Spinal cord (tissue), 10 donors: Measurements from ENCODE around the gene ASAP2. TPM values are rescaled to one million over a fixed set of nuclear protein-coding genes. Genes with fewer than 3 reads are reported as not detected.
A peak's percentile ranks its signal among the peaks of the same experiment; 100 is the strongest.

Experiments used
- DNase-seq, 6 donors: peaks; one replicate each; pipeline versions ENCODE4 v3.0.0 to v3.0.0-alpha.2; 2013 to 2015; ENCODE audit warnings: low spot score in 6 of 6, low read depth in 4 of 6
- H3K27ac ChIP-seq: one replicate; pipeline ENCODE4 v1.5.1; 2013; ENCODE audit warnings: low read depth, low read length, control low read depth
- H3K27me3 ChIP-seq: one replicate; pipeline ENCODE4 v1.6.1; 2013; ENCODE audit warnings: low read length; ENCODE audit not compliant: control insufficient read depth, insufficient read depth
- H3K36me3 ChIP-seq: one replicate; pipeline ENCODE4 v1.6.1; 2013; ENCODE audit warnings: low read length; ENCODE audit not compliant: control insufficient read depth, insufficient read depth
- H3K4me1 ChIP-seq: one replicate; pipeline ENCODE4 v1.6.1; 2013; ENCODE audit warnings: low read length; ENCODE audit not compliant: control insufficient read depth, insufficient read depth
- H3K4me3 ChIP-seq: one replicate; pipeline ENCODE4 v1.5.1; 2013; ENCODE audit warnings: low read depth, low read length, control low read depth
- H3K9me3 ChIP-seq: one replicate; pipeline ENCODE4 v1.6.1; 2013; ENCODE audit warnings: low read length; ENCODE audit not compliant: control insufficient read depth, insufficient read depth
- WGBS: methylation state at CpG from one replicate; pipeline ENCODE4 v1.1.5; 2013; ENCODE audit warnings: missing lambda C conversion rate; ENCODE audit not compliant: insufficient coverage; 5-methylcytosine and 5-hydroxymethylcytosine counted together
- polyA plus RNA-seq, 2 donors: library from polyadenylated mRNA; unstranded; fragments of 120-200 nt; gene quantifications; one replicate each; pipeline ENCODE4 v1.2.1, GENCODE V29; 2013; ENCODE audit not compliant: insufficient read length in 2 of 2
- total RNA-seq, 2 donors: library from RNA; depleted of rRNA in 1 of 2; stranded (reverse); fragments of 120-200 nt in 1 of 2; fragments of >200 nt in 1 of 2; gene quantifications; one replicate each; pipeline versions ENCODE4 v1.2.3 to v1.2.4, GENCODE V29; 2013 to 2014
- donor health status: healthy.

Gene ASAP2
- total and polyA plus RNA-seq, 4 donors = 30.4 to 48.6 (median 32.5) TPM

DNA sequence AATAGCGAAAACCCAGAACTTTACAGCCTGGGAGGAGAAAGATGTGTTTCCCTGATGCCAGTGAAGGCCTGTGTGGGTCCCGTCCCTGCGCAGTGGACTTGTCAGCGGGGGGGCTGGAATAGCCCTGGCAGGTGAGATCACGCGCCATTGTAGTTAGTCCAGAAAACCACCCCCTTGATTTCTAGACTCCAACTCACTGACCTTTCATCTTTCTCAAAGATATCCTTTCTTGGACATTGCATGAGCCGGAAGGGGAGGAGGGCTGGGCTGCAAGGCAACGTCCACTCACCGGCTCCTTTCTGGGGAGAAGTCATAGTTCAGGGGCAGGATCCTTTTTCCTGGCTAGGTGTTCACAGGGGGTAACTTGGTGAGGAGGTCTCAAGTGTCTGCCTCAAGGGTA, 22.3 kb upstream of the ASAP2 start:
- 92% methylated on average over 3 of the region's 9 CpGs for WGBS
- H3K27me3 ChIP-seq = no peaks in the 10 kb centered on the region
- H3K9me3 ChIP-seq = no peaks in the 10 kb centered on the region
- no peak overlapping the region for H3K4me3 ChIP-seq
- no peak for DNase-seq
- H3K36me3 ChIP-seq = no peaks in the 10 kb centered on the region
- H3K4me1 ChIP-seq = peaks cover 11% of the 10 kb centered on the region
- H3K27ac ChIP-seq = no peak overlapping the region

DNA sequence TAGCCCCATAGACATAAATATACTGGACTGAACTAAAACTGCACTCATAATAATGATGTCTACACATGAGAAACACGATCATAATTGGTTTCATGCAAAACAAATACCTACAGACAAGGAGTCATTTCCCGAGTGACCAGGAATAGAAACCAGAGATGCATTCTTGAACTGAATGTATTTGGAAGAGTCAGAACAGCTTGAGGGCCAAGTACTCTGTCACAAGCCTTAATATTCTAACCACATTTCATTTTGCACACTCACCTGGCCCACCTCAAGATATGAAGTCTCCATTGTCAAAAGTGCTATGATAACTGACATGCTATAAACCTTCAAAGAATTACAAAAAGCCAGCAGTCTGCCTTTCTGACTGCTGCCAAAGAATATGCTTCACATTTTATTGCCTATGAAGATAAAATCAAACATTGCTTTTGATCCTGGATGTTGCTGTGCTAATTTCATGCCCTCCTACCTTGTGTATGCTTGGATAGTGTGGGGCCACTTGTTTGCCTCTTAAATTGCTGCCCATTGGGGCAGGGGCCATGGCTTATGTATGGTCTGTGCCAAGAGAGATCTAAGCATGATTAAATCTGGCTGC, 18.9 kb upstream of the ASAP2 start:
- no peaks in the 10 kb centered on the region for H3K27me3 ChIP-seq
- WGBS = 100% methylated on average over 1 of the region's 2 CpGs
- no peak overlapping the region for H3K27ac ChIP-seq
- DNase-seq = no peak
- no peaks in the 10 kb centered on the region for H3K9me3 ChIP-seq
- H3K4me1 ChIP-seq = peaks cover 21% of the 10 kb centered on the region
- no peak overlapping the region for H3K4me3 ChIP-seq
- no peaks in the 10 kb centered on the region for H3K36me3 ChIP-seq

DNA sequence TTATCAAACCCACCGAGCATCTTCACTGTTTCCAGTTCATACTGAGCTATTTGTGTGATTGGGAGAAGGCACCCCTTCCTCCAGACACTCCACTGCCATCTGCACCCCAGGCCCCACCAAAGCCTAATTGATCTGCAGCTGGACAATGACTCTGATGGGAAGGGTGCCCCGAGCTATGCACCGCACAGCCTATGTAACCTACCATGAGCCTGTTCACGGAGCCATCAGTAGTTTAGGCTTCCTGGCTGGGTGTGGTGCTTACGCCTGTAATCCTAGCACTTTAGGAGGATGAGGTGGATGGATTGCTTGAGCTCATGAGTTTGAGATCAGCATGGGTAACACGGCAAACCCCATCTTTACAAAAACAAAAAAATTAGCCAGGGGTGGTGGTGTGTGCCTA, 17.8 kb upstream of the ASAP2 start:
- DNase-seq = no peak
- H3K4me1 ChIP-seq = peaks cover 19% of the 10 kb centered on the region
- H3K36me3 ChIP-seq = no peaks in the 10 kb centered on the region
- H3K27ac ChIP-seq = no peak overlapping the region
- H3K4me3 ChIP-seq = no peak overlapping the region
- H3K27me3 ChIP-seq = no peaks in the 10 kb centered on the region
- 92% methylated on average over 2 of the region's 6 CpGs for WGBS
- no peaks in the 10 kb centered on the region for H3K9me3 ChIP-seq

DNA sequence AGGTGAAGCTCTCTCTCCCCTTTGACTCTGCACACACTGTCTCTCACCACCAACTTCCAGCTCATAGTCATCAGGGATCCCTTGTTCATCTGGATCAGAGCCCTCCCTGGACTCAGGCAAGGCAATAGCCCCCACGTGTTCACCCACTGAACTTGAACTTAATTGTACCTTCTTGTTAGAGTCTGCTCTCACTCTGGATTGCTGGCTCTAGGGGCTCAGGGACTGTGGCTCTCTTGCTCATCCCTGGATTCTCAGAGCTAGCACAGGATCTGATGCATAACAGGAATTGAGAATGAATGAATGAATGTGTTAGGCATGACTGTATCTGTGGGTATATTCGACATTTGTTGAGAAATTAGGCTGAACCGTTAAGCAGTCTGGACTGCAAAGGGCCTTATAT, 16.7 kb upstream of the ASAP2 start:
- Histone ChIP-seq H3K27ac (no peak overlapping the region), H3K9me3 (no peaks in the 10 kb centered on the region), H3K36me3 (no peaks in the 10 kb centered on the region), H3K27me3 (no peaks in the 10 kb centered on the region), H3K4me3 (no peak overlapping the region), H3K4me1 (peaks cover 15% of the 10 kb centered on the region)
- WGBS = 53% methylated on average over 3 of the region's 3 CpGs
- DNase-seq = no peak

DNA sequence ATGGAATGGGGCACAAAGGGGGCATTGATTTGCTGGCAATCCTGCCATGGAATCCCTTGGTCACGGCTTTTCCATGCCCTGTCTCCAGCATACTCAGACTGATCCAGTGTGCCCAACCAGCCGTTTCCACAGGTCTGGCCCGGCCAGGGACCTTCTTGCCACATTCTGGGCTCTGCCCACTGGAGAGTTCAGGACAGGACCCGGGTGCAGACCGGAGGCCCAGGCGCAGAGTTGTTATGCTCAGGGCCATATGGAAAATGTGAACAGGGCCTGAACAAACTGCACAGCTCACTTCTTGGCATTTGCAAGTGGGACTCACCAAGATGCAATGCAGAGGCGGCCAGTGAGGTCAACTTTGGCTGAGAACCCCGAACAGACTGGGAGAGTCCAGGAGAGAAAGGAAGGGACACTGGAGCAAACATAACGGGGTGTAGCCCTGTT, 15.6 kb upstream of the ASAP2 start:
- H3K4me3 ChIP-seq = no peak overlapping the region
- no peaks in the 10 kb centered on the region for H3K36me3 ChIP-seq
- 45% methylated on average over 9 of the region's 9 CpGs for WGBS
- H3K27ac ChIP-seq = peak overlapping the region; percentile 71
- H3K4me1 ChIP-seq = peaks cover 15% of the 10 kb centered on the region
- H3K27me3 ChIP-seq = no peaks in the 10 kb centered on the region
- H3K9me3 ChIP-seq = no peaks in the 10 kb centered on the region
- DNase-seq = peak in 2 of 6 donors; percentile 64 to 88

DNA sequence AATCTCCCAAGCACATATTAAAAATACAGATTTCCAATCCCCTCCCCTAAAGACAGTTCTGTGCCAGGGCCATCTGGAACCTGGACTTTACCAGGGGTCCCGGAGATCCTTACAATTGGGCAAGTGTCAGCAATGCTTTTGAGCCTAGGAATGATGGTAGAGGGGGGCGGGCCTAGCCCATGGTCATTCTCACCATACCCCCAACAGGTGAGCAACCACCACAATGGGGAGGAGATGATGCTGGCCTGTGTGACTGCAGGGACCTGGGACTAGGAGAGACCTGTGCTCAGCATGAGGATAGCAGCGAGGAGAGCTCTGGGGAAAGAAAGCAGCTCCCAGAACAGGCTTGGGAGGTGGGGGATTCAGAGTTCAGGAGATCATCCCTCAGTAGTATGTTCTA, 13.9 kb upstream of the ASAP2 start:
- WGBS = 100% methylated on average over 1 of the region's 3 CpGs
- DNase-seq = no peak

DNA sequence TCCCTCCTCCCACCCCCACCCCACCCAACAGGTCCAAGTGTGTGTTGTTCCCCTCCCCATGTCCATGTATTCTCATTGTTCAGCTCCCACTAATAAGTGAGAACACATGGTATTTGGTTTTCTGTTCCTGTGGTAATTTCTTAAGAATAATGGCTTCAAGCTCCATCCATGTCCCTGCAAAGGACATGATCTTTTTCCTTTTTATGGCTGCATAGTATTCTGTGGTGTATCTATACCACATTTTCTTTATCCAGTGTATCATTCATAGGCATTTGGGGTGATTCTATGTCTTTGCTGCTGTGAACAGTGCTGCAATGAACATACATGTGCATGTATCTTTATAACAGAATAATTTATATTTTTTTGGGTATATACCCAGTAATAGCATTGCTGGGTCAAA, 12.3 kb upstream of the ASAP2 start:
- peaks cover 15% of the 10 kb centered on the region for H3K4me1 ChIP-seq
- H3K36me3 ChIP-seq = no peaks in the 10 kb centered on the region
- no peaks in the 10 kb centered on the region for H3K27me3 ChIP-seq
- H3K4me3 ChIP-seq = no peak overlapping the region
- H3K27ac ChIP-seq = no peak overlapping the region
- H3K9me3 ChIP-seq = no peaks in the 10 kb centered on the region
- no peak for DNase-seq

More for the DNA sequence above, 13.9 kb upstream of the ASAP2 start:
- no peak overlapping the region for H3K4me3 ChIP-seq
- H3K9me3 ChIP-seq = no peaks in the 10 kb centered on the region
- peaks cover 15% of the 10 kb centered on the region for H3K4me1 ChIP-seq
- no peaks in the 10 kb centered on the region for H3K36me3 ChIP-seq
- no peaks in the 10 kb centered on the region for H3K27me3 ChIP-seq
- H3K27ac ChIP-seq = no peak overlapping the region

DNA sequence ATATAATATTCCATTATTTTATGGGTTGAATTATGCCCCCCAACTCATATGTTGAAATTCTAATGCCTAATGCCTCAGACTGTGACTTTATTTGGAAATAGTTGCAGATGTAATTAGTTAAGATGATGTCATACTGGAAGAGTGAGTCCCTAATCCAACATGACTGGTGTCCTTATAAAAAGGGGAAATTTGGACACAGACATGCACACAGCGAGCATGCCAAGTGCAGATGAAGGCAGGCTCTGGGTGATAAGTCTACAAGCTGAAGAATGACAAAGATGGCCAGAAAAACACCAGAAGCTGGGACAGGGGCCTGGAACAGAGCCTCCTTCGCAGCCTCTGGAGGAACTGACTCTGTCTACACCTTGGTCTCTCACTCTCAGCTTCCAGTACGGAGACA, 10.0 kb upstream of the ASAP2 start:
- no peak for DNase-seq
- Histone ChIP-seq H3K27me3 (no peaks in the 10 kb centered on the region), H3K4me3 (no peak overlapping the region), H3K9me3 (no peaks in the 10 kb centered on the region), H3K4me1 (peaks cover 4% of the 10 kb centered on the region), H3K36me3 (no peaks in the 10 kb centered on the region), H3K27ac (no peak overlapping the region)
- 100% methylated on average over 1 of the region's 3 CpGs for WGBS

DNA sequence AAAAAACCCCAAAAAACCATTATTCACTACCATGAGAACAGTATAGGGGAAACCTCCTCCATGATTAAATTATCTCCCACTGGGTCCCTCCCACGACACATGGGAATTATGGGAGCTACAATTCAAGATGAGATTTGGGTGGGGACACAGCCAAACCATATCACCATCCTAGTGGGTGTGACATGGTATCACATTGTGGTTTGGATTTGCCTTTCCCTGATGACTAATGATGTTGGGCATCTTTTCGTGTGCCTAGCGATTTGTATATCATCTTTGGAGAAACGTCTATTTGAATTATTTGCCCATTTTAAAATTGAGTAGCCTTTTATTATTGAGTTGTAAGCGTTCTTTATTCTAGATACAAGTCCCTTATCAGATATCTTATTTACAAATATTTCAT, 8.7 kb upstream of the ASAP2 start:
- no peak for DNase-seq
- Histone ChIP-seq H3K36me3 (no peaks in the 10 kb centered on the region), H3K9me3 (no peaks in the 10 kb centered on the region), H3K4me3 (no peak overlapping the region), H3K4me1 (no peaks in the 10 kb centered on the region), H3K27ac (no peak overlapping the region), H3K27me3 (no peaks in the 10 kb centered on the region)
- whole genome bisulfite sequencing = no CpG with 5 or more reads among the region's 5 CpGs

DNA sequence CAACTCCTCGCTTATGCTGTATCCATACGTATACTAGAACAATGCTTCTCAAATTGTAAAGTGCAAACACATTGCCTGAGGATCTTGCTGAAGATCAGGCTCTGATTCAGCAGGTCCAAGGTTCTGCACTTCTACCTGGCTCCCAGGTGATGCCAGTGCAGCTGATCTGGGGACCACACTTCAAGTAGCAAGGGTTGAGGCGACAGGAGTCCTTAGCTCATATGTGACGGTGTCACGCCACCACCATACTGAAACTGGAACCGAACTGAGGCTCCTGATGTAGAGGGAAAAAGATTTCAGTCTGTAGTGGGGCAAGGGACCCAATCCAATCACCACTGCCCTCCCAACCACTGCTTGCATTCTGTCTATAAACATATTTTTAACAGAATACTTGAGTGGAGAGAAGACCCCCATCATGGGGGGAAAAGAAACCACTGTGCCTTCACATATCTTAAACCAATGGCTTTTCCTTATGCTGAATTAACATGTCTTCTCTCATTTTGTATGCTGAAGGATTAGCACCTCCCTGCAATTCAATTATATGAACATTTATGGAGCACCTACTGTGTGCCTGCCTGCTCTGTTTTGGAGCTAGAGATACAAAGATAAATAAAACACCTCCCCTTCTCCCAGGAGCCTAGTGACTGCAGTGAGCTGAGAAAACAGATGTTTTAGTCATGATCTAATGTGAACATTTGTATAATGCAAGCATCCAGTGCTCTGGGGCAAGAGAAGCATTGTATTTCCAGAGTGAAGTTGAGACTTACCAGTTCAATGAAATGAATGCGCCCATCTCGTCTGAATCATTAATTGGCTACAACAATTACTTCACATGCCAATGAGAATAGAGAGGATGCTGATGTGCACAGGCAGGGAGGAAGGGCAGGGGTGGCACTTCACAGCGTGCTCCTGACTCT, 6.6 kb upstream of the ASAP2 start:
- no peaks in the 10 kb centered on the region for H3K36me3 ChIP-seq
- no peaks in the 10 kb centered on the region for H3K9me3 ChIP-seq
- H3K27me3 ChIP-seq = no peaks in the 10 kb centered on the region
- WGBS = 92% methylated on average over 2 of the region's 9 CpGs
- DNase-seq = peak in 1 of 6 donors; percentile 58
- no peaks in the 10 kb centered on the region for H3K4me1 ChIP-seq
- no peak overlapping the region for H3K4me3 ChIP-seq
- no peak overlapping the region for H3K27ac ChIP-seq
